Ovary (tissue), 3 donors: ENCODE measurements around the gene NUP160.

ENCODE experiments used
- CTCF ChIP-seq, 3 donors: fragments of 450-650 bp in 2 of 3; fragments of 200-600 bp in 1 of 3; IDR thresholded peaks; one replicate each; pipeline versions ENCODE4 v1.5.1 to v1.8.0; 2016 to 2022; ENCODE audit warnings: antibody characterized with exemption in 3 of 3, mild to moderate bottlenecking in 1 of 3
- EP300 ChIP-seq: sonication (generic); formaldehyde crosslinking; IDR thresholded peaks from one replicate; pipeline ENCODE4 v1.6.1; 2017; ENCODE audit warnings: antibody characterized with exemption
- POLR2A ChIP-seq: fragments of 450-650 bp; IDR thresholded peaks from one replicate; pipeline ENCODE4 v1.6.1; 2017; ENCODE audit warnings: antibody characterized with exemption, mild to moderate bottlenecking, moderate library complexity
- donor health status: DM: no; HTN: no; CAD: no.

DNA sequence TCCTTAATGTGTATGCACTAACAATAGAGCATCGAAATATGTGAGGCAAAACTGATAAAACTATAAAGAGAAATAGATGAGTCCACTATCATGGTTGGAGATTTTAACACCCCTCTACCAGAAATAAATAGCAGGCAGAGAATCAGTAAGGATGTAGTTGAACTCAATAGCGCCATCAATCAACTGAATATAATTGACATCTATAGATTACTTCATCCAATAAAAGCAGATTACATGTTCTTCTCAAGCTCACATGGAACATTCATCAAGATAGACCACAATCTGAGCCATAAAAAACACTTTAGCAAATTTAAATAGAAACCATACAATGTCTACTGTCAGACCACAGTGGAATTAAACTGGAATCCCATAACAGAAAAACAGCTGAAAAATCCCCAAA lies 46.9 kb upstream of the NUP160 start:
- TF ChIP-seq CTCF (IDR thresholded peaks at IDR 0.05) (no peak), EP300 (no peak), POLR2A (no peak)
